GM19395 (cell line): ENCODE measurements around the gene LRRC36.
"Not testable (repeated sequence)": the region's sequence is repeated elsewhere in the genome, so short reads cannot be mapped to it uniquely, and the experiment has no call there.

Experiments
- ATAC-seq: cut with Tn5 transposase; IDR thresholded peaks from one replicate; pipeline ENCODE4 v1.9.1; 2021; ENCODE audit warnings: mild to moderate bottlenecking, moderate library complexity; ENCODE audit not compliant: unreplicated experiment

LRRC36 gene

GRCh38 chr16:67339453-67339852 lies 12.8 kb downstream of the LRRC36 start:
- ATAC-seq: no peak

- ATAC-seq: no peak
Measured at GRCh38 chr16:67341250-67341649, 14.6 kb downstream of the LRRC36 start.

GRCh38 chr16:67342616-67343015 lies 16.0 kb downstream of the LRRC36 start:
- ATAC-seq: no peak

- no peak for ATAC-seq
Measured at GRCh38 chr16:67345401-67345800, 18.8 kb downstream of the LRRC36 start.

GRCh38 chr16:67346341-67346740 lies 19.7 kb downstream of the LRRC36 start:
- no peak for ATAC-seq

GRCh38 chr16:67349172-67349571 lies 22.6 kb downstream of the LRRC36 start:
- ATAC-seq: no peak

GRCh38 chr16:67350324-67350723 lies 23.7 kb downstream of the LRRC36 start:
- ATAC-seq: no peak

GRCh38 chr16:67352463-67352862 lies 25.8 kb downstream of the LRRC36 start:
- ATAC-seq: not testable (repeated sequence)

- no peak for ATAC-seq
Measured at GRCh38 chr16:67356396-67356795, 29.8 kb downstream of the LRRC36 start.

GRCh38 chr16:67357561-67357960 lies 30.9 kb downstream of the LRRC36 start:
- no peak for ATAC-seq

- not testable (repeated sequence) for ATAC-seq
Measured at GRCh38 chr16:67359540-67360269, 33.1 kb downstream of the LRRC36 start.

- no peak for ATAC-seq
Measured at GRCh38 chr16:67361038-67361437, 34.4 kb downstream of the LRRC36 start.

GRCh38 chr16:67364600-67365235 lies 38.1 kb downstream of the LRRC36 start:
- ATAC-seq: no peak

- ATAC-seq: no peak
Measured at GRCh38 chr16:67370661-67371060, 44.0 kb downstream of the LRRC36 start.

- ATAC-seq: no peak
Measured at GRCh38 chr16:67372664-67373063, 46.0 kb downstream of the LRRC36 start.

GRCh38 chr16:67376012-67376411 lies 49.4 kb downstream of the LRRC36 start:
- ATAC-seq: not testable (repeated sequence)

- ATAC-seq: no peak
Measured at GRCh38 chr16:67378642-67379041, 52.0 kb downstream of the LRRC36 start.

- no peak for ATAC-seq
Measured at GRCh38 chr16:67383284-67383683, 56.7 kb downstream of the LRRC36 start.

- ATAC-seq: no peak
Measured at GRCh38 chr16:67384778-67385510, 58.3 kb downstream of the LRRC36 start.

- ATAC-seq: no peak
Measured at GRCh38 chr16:67386861-67387455, 60.3 kb downstream of the LRRC36 start.

GRCh38 chr16:67387479-67388079 lies 61.0 kb downstream of the LRRC36 start:
- ATAC-seq: no peak
